NCI-H446 treated with DMSO at 0.1 percent for 48 hours (cell line): ENCODE data around the gene JUND.

Source experiments
- DNase-seq: peaks from one replicate; lab custom pipeline; 2025; lab: John Stamatoyannopoulos, UW

The JUND gene

DNA sequence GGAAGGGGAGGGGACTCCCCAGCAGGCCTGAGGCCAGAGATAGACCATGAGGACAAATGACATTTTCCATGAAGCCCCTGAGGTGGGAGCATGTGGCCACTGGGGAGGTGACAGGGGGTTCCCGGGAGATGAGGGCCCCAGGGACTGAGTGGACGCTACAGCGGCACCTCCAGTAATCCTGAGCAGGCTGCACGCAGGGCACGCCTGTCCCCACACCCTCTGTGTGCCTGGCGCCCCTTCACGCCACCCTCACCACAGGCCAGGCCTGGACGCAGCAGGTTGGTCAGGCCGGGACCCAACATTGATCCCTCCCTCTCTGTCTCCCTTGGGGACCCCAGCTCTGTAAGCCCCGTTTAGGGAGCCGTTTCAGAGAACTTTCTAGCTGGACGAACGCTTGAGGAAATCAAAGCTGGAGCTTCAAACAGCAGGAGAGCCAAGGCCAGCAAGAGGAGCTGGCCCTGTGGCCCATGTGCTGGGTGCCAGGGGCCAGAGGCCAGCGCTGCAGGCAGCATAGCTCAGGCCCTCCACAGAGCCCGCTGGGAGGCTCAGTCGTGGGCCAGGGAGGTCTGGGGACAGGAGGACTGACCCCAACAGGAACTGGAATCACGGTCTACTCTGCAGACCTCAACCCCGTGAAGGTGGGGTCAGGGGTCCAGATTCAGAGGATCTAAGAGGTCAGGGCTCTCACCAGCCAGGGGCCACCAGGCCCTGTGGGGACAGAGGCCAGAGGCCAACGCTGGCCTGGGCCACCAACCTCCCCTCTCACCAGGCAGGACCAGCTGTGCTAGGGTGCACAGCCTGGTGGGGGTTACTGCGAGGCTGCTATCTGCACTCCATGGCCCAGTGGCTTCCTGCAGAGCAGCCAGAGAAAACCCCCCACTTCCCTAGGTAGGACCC lies 26.9 kb upstream of the JUND start:
- DNase-seq: no peak

GRCh38 chr19:18307271-18307681 lies 25.9 kb upstream of the JUND start:
- no peak for DNase-seq

DNA sequence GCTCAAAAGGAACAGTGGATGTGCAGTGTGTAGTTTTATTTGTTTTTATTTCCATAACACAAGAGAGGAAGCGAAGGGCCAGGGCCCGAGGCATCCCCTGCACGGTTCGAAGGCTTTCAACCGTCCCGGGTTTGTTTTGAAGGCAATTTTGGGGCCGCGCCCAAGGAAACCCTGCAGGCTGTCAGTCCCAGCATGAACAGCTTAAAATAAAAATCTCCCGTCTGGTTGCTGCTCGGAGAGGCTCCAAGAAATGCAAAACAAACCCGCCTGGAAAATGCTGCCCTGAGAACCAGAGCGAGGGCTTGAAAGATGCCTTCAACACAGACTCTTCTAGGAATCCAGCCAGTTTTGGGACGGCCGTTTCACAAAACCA lies 25.5 kb upstream of the JUND start:
- DNase-seq: no peak

DNA sequence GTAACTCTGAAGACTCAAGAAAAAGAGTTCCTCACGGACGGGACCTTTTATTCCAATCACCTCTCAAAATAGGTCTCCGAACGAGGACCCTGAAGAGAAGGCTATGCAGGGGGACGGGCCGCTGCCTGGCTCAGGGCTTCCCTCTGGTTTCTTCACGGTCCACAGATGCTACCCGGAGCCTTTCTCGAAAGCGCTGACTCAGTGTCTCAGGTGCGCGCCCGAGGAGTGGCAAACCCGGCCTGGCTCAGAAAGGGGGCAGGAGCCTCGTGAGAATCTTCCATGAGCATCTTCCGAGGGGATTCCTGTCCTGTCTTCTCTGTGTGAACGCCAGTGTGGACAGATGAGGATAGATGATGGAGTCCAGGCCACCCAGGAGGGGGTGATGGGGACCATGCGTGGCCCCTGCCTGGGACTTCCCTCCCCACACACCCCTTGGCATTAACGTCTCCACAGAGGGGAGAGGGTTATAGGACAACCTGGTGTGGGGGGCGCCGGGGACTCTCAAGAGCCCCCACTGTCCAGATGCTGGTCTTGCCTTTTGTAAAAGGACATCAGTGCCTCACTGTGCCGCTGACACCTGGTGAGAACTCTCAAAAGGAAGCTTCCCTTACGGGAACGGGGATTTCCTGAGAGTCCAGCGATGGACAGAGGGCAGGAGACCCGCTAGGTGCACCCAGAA lies 24.9 kb upstream of the JUND start:
- no peak for DNase-seq

- DNase-seq: no peak
These were observed 23.3 kb upstream of the JUND start for GRCh38 chr19:18304458-18305310.

GRCh38 chr19:18304208-18304457 lies 22.7 kb upstream of the JUND start:
- no peak for DNase-seq

- DNase-seq: no peak
These were observed 20.3 kb upstream of the JUND start for GRCh38 chr19:18301718-18302111.

DNA sequence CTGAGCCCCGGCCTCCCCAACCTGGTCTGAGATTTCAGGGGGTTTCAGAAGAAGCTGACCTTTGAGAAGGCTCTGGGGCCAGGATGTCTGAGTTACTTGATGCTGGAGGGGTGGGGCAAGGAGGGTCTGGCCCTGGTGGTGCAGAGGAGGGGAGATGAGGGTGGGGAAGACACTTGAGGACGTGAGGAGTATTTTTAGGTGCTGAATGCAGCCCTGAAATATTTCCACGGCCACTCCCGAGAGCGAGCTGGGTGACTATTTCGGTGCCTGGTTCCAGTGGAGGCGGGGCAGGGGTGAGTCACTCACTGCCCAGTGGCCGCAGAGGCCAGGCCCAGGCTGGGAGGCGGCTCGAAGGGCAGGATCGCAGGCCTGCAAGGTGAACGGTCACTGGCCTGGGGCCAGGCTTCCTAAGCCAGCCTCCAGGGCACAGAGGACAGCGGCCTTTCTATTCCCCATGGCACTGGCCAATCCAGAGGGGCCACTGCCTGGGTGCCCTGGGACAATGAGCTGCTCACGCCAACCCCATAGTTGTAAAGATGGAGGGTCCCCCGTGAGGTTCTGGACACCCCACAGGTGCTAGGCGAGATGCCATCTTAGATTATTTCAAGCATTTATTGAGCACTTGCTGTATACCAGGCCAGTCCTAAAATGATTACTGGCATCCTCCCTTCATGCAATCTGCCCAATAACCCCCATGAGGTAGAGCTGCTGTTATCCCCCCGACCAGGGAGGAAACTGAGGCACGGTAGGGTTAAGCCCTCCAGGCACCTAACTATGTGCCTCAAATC lies 19.7 kb upstream of the JUND start:
- no peak for DNase-seq

DNA sequence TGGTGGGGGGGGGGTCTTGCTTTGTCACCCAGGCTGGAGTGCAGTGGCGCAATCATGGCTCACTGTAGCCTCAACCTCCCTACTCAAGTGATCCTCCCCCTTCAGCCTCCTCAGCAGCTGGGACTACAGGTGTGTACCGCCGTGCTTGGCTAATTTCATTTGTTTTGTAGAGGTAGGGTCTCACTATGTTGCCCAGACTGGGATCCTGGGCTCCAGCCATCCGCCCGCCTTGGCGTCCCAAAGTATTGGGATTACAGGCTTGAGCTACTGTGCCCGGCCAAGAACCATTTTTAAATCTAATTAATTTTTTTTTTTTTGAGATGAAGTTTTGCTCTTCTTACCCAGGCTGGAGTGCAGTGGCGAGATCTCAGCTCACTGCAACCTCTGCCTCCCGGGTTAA lies 18.2 kb upstream of the JUND start:
- DNase-seq: no peak

DNA sequence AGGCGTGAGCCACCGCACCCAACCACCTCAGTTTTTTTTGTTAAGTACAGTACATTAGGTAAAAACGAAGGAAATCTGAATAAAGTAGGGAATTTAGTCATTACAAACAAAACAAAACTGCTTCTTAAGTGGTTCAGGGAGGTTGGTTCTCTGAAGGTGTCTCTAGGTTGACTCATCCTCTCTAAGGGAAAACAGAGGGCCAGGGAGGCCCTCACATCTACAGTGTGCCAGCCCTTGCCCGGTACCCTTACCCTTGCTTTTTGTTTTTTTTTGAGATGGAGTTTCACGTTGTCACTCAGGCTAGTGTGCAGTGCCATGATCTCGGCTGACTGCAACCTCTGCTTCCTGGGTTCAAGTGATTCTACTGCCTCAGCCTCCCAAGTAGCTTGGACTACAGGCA lies 17.2 kb upstream of the JUND start:
- no peak for DNase-seq

DNA sequence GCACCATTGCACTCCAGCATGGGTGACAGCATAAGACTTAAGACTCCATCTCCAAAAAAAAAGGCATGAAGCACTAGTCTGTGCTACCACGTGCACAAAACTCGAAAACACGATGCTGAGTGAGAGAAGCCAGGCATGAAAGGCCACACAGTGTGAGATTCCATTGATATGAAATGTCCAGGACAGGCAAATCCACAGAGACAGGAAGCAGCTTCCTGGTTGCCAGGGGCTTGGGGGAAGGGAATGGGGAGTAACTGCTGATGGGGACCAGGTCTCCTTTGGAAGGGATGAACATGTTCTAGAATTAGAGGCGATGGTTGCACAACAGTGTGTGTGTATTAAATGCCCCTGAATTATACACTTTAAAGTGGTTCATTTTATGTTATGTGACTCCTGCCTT lies 15.9 kb upstream of the JUND start:
- DNase-seq: no peak

GRCh38 chr19:18295034-18295451 lies 13.6 kb upstream of the JUND start:
- DNase-seq: no peak

GRCh38 chr19:18294467-18294864 lies 13.0 kb upstream of the JUND start:
- no peak for DNase-seq

DNA sequence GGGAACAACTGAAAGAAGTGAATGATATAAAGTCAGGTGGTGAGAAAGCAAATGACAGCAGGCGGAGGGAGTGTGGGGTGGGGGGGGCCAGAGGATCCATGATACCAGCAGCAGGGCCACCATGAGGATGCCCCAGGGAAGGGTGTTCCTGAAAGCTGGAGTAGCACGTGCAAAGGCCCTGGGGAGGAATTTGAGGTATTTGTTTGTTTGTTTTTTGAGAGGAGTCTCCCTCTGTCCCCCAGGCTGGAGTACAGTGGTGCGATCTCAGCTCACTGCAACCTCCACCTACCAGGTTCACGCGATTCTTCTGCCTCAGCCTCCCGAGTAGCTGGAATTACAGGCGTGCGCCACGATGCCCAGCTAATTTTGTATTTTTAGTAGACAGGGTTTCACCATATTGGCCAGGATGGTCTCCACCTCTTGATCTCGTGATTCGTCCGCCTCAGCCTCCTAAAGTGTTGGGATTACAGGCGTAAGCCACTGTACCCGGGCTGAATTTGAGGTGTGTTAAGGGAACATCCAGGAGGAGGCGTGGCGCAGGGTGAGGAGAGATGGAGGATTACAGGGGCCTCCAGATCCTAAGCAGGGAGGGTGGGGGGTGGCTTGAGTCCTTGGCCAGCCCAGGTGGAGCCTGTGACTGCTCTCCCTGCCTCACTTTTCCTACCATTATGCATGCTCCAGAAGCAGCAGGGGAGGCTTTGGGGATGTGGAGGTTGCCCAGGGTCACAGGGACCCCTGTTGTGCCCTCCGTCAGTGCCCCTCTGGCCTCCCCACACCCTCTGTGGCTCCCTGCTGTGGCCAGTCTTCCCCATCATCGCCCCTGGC lies 12.4 kb upstream of the JUND start:
- no peak for DNase-seq

GRCh38 chr19:18292810-18293641 lies 11.6 kb upstream of the JUND start:
- DNase-seq: no peak

DNA sequence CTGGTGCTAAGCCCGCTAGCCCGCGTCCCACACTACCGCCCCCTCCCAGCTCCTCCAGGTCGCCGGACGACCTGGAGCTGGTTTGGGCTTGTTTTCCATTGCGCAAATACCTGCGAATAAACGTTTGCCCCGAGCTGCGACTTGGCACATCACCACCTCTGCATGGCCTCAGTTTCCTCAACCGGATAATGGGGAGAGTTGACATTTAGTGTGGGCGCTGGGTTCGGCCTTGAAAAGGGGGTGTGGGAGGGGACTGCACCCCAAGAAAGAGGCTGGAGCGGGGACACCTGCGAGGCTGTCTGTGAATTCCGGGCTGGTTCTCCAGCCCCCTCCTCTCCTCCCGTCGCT lies 11.0 kb upstream of the JUND start:
- DNase-seq: no peak

GRCh38 chr19:18291590-18292461 lies 10.4 kb upstream of the JUND start:
- no peak for DNase-seq

DNA sequence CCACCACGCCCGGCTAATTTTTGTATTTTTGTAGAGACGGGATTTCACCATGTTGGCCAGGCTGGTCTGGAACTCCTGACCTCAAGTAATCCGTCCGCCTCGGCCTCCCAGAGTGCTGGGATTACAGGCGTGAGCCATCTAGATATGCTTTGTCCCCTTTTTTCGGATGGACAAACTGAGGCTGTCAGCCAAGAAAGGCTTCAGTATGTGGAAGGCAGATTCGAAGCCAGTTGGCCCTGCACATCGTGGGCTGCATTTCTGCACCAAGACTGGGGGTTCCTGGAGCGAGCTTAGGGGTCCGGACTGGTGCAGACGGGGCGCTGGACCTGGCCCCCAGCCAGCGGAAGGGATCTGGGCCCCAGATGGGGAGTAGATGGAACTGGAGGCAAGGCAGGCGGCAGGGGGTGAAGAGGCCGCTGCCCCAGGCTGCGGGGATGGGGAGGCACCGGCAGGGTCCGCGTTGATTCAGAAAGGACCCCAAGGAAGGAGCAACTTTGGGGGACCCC lies 9.7 kb upstream of the JUND start:
- DNase-seq: no peak

- DNase-seq: no peak
These were observed 9.0 kb upstream of the JUND start for GRCh38 chr19:18290302-18291018.
